Measurements from ENCODE around the gene PRKCA. TPM values are rescaled to one million over a fixed set of nuclear protein-coding genes. Genes with fewer than 3 reads are reported as not detected.
A peak's percentile ranks its signal among the peaks of the same experiment; 100 is the strongest.

PRKCA gene
- total and polyA plus RNA-seq, 10 of the 15 experiments (the other 5 are each of a cell fraction or from before 2014, with no cell fraction given): 0.11 to 14.6 (median 0.72) TPM

DNA sequence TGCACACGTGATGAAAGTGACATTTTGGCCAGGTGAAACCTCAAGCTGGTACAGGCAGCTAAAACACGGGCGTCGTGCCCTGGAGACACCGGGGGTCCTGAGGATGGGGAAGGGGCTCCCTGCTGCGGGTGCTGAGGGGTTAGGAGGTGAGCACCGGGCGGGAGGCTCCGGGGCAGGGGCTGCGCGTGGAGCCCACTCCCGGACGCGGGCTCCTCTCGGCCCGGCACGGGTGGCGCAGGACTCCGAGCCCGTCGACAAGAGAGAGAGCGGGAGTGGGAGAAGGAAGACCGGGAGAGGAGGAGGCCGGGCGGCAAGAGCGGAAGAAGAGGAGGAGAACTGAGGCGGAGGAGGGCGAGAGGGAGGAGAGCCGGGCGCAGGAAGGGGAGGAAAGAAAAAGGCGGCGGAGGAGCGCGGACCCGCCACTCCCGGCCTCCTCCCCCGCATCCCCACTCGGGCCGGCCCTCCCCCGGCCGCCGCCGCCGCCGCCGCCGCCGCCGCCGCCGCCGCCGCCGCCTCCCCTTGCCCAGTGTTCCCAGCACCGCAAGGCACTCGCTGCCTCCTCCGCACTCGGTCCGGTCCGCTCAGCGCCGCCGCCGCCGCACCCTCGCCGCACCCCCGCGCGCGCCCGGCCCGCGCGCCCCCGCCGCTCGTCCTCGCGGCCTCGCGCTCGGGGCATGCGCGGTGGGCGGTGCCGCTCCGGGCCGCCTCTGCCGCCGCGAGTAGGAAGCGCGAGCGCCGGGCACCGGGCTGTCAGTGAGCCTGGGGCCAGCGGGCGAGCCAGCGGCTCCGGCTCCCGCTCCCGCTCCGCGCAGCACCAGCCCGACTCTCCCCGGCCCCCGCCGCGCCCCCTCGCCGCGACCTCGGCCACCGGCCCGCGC lies at the start of gene PRKCA (continued):
- TF ChIP-seq, protein P1, sequence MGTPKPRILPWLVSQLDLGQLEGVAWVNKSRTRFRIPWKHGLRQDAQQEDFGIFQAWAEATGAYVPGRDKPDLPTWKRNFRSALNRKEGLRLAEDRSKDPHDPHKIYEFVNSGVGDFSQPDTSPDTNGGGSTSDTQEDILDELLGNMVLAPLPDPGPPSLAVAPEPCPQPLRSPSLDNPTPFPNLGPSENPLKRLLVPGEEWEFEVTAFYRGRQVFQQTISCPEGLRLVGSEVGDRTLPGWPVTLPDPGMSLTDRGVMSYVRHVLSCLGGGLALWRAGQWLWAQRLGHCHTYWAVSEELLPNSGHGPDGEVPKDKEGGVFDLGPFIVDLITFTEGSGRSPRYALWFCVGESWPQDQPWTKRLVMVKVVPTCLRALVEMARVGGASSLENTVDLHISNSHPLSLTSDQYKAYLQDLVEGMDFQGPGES (IDR thresholded peaks at IDR 0.05): no peak
- TF ChIP-seq ZNF384 (IDR thresholded peaks at IDR 0.05; ENCODE audit: borderline replicate concordance, low read depth, low read length) (no peak), ZNF207 (IDR thresholded peaks at IDR 0.05; ENCODE audit: borderline replicate concordance) (no peak), FOXM1 (IDR thresholded peaks at IDR 0.05; ENCODE audit: low read depth, low read length) (no peak), ETV6 (conservative IDR thresholded peaks at IDR 0.05 in 1 of 2, IDR thresholded peaks at IDR 0.05 in 1 of 2; ENCODE audit: borderline replicate concordance in 1 of 2, low read depth in 1 of 2) (no peak), GABPA (IDR thresholded peaks at IDR 0.05; ENCODE audit: low read depth) (no peak), SIN3A (IDR thresholded peaks at IDR 0.05; ENCODE audit: low read depth, low read length) (no peak), TARDBP (IDR thresholded peaks at IDR 0.05; ENCODE audit: borderline replicate concordance) (no peak), TAF1 (IDR thresholded peaks at IDR 0.05; ENCODE audit: borderline replicate concordance, low read depth, low read length) (0 out of 2 replicates have a peak, but pooled peaks have one; percentile 25), BCL11A (IDR thresholded peaks at IDR 0.05; ENCODE audit: low read depth, low read length) (no peak), RAD21 (IDR thresholded peaks at IDR 0.05; ENCODE audit: insufficient read depth, low read depth, low read length) (no peak), NBN (IDR thresholded peaks at IDR 0.05) (no peak), EZH2 (IDR thresholded peaks at IDR 0.05; ENCODE audit: borderline replicate concordance, control insufficient read depth, low read depth, low read length) (no peak), POLR2A (IDR thresholded peaks at IDR 0.05; ENCODE audit: low read depth, low read length) (peak; percentile 71), KDM1A (IDR thresholded peaks at IDR 0.05; ENCODE audit: borderline replicate concordance) (no peak), CHD2 (IDR thresholded peaks at IDR 0.05; ENCODE audit: borderline replicate concordance, low read depth, low read length) (no peak)
- TF ChIP-seq, protein P2, sequence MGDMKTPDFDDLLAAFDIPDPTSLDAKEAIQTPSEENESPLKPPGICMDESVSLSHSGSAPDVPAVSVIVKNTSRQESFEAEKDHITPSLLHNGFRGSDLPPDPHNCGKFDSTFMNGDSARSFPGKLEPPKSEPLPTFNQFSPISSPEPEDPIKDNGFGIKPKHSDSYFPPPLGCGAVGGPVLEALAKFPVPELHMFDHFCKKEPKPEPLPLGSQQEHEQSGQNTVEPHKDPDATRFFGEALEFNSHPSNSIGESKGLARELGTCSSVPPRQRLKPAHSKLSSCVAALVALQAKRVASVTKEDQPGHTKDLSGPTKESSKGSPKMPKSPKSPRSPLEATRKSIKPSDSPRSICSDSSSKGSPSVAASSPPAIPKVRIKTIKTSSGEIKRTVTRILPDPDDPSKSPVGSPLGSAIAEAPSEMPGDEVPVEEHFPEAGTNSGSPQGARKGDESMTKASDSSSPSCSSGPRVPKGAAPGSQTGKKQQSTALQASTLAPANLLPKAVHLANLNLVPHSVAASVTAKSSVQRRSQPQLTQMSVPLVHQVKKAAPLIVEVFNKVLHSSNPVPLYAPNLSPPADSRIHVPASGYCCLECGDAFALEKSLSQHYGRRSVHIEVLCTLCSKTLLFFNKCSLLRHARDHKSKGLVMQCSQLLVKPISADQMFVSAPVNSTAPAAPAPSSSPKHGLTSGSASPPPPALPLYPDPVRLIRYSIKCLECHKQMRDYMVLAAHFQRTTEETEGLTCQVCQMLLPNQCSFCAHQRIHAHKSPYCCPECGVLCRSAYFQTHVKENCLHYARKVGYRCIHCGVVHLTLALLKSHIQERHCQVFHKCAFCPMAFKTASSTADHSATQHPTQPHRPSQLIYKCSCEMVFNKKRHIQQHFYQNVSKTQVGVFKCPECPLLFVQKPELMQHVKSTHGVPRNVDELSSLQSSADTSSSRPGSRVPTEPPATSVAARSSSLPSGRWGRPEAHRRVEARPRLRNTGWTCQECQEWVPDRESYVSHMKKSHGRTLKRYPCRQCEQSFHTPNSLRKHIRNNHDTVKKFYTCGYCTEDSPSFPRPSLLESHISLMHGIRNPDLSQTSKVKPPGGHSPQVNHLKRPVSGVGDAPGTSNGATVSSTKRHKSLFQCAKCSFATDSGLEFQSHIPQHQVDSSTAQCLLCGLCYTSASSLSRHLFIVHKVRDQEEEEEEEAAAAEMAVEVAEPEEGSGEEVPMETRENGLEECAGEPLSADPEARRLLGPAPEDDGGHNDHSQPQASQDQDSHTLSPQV (IDR thresholded peaks at IDR 0.05): no peak
- TF ChIP-seq, protein P3, sequence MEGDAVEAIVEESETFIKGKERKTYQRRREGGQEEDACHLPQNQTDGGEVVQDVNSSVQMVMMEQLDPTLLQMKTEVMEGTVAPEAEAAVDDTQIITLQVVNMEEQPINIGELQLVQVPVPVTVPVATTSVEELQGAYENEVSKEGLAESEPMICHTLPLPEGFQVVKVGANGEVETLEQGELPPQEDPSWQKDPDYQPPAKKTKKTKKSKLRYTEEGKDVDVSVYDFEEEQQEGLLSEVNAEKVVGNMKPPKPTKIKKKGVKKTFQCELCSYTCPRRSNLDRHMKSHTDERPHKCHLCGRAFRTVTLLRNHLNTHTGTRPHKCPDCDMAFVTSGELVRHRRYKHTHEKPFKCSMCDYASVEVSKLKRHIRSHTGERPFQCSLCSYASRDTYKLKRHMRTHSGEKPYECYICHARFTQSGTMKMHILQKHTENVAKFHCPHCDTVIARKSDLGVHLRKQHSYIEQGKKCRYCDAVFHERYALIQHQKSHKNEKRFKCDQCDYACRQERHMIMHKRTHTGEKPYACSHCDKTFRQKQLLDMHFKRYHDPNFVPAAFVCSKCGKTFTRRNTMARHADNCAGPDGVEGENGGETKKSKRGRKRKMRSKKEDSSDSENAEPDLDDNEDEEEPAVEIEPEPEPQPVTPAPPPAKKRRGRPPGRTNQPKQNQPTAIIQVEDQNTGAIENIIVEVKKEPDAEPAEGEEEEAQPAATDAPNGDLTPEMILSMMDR (IDR thresholded peaks at IDR 0.05 in 2 of 3, conservative IDR thresholded peaks at IDR 0.05 in 1 of 3; ENCODE audit: control insufficient read depth in 2 of 3, extremely low read depth in 1 of 3, insufficient read depth in 1 of 3, low read depth in 3 of 3, low read length in 3 of 3): no peak
- TF ChIP-seq, protein P4, sequence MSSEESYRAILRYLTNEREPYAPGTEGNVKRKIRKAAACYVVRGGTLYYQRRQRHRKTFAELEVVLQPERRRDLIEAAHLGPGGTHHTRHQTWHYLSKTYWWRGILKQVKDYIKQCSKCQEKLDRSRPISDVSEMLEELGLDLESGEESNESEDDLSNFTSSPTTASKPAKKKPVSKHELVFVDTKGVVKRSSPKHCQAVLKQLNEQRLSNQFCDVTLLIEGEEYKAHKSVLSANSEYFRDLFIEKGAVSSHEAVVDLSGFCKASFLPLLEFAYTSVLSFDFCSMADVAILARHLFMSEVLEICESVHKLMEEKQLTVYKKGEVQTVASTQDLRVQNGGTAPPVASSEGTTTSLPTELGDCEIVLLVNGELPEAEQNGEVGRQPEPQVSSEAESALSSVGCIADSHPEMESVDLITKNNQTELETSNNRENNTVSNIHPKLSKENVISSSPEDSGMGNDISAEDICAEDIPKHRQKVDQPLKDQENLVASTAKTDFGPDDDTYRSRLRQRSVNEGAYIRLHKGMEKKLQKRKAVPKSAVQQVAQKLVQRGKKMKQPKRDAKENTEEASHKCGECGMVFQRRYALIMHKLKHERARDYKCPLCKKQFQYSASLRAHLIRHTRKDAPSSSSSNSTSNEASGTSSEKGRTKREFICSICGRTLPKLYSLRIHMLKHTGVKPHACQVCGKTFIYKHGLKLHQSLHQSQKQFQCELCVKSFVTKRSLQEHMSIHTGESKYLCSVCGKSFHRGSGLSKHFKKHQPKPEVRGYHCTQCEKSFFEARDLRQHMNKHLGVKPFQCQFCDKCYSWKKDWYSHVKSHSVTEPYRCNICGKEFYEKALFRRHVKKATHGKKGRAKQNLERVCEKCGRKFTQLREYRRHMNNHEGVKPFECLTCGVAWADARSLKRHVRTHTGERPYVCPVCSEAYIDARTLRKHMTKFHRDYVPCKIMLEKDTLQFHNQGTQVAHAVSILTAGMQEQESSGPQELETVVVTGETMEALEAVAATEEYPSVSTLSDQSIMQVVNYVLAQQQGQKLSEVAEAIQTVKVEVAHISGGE (CRISPR knock-in tag; IDR thresholded peaks at IDR 0.05): no peak

Measured in GM12878 (cell line).